ENCODE results near the gene GOSR2.

DNA sequence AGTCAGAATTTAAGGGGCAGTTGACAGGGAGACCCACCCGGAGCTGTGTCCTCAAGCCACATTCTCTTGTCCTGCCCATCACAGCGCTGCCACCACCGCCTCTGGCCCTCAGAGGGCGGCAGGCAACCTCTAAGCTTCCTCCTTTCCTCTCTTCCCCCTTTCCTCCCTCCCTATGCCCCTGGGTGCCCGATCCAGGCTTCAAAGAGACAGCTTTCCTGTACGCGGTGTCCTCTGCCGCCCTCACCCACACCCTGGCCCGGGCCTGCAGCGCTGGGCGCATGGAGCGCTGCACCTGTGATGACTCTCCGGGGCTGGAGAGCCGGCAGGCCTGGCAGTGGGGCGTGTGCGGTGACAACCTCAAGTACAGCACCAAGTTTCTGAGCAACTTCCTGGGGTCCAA is 48.1 kb upstream of the GOSR2 start:
- TF ChIP-seq, protein P1, sequence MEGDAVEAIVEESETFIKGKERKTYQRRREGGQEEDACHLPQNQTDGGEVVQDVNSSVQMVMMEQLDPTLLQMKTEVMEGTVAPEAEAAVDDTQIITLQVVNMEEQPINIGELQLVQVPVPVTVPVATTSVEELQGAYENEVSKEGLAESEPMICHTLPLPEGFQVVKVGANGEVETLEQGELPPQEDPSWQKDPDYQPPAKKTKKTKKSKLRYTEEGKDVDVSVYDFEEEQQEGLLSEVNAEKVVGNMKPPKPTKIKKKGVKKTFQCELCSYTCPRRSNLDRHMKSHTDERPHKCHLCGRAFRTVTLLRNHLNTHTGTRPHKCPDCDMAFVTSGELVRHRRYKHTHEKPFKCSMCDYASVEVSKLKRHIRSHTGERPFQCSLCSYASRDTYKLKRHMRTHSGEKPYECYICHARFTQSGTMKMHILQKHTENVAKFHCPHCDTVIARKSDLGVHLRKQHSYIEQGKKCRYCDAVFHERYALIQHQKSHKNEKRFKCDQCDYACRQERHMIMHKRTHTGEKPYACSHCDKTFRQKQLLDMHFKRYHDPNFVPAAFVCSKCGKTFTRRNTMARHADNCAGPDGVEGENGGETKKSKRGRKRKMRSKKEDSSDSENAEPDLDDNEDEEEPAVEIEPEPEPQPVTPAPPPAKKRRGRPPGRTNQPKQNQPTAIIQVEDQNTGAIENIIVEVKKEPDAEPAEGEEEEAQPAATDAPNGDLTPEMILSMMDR (IDR thresholded peaks at IDR 0.05) = no peak
- TF ChIP-seq POLR2A (IDR thresholded peaks at IDR 0.05) = no peak
- no peak for TF ChIP-seq EP300 (IDR thresholded peaks at IDR 0.05)

All from tibial nerve (tissue), 4 donors.